T47D (cell line): Measurements from ENCODE around the gene CEP131.

Source experiments
- DNase-seq, 2 experiments: peaks; one replicate each; pipeline versions ENCODE4 v3.0.0 to v3.0.0-alpha.2; 2011 to 2012; ENCODE audit warnings: low read depth in 1 of 2, low spot score in 1 of 2
- JUND ChIP-seq: IDR thresholded peaks from 2 replicates; pipeline ENCODE4 v1.6.1; 2012; ENCODE audit warnings: low read depth
- in situ Hi-C: cut with HindIII; loops from 2 replicates; pipeline ENCODE4 v1.10.0; 2016; ENCODE audit warnings: low sequenced_read_pairs, low pct_unique_long_range_greater_than_20kb

Gene CEP131

GRCh38 chr17:81248649-81249048, 25.9 kb upstream of the CEP131 start:
- DNase-seq = no peak
- in situ Hi-C loops = no loop called here
- TF ChIP-seq JUND = no peak

- no peak for DNase-seq
- in situ Hi-C loops = no loop called here
- no peak for TF ChIP-seq JUND
Measured at GRCh38 chr17:81247339-81247990, 24.7 kb upstream of the CEP131 start.

DNA sequence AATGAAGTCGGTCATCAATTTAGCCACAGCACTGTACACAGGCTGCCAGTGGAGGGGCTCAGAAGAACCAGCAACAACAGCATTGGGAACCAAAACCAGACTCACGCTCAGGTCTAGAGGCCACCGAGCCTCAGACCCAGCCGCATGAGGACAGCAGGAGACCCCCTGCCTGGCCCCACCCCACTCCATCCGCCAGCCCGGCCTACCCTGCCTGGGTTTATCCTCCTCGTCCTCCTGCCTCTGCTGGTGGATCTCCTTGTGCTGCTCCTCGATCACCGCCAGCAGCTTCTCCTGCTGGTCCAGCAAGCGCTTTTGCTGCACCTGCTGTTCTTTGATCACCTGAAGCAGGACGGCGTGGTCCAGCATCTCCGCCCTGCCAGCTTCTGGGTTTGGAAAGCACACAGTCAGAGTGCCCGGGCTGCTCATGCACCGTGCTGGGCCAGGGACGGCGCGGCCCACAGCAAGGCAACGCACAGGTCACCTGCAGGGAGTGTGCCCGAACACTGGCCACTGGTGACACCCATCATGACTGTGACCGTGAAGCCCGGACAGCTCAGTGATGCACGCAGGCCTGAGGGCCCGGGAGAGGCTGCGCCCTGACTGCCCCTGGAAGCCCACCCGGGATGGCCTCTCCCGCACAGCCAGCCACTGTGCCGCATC, 24.0 kb upstream of the CEP131 start:
- no peak for TF ChIP-seq JUND
- in situ Hi-C loops = no loop called here
- DNase-seq = no peak

DNA sequence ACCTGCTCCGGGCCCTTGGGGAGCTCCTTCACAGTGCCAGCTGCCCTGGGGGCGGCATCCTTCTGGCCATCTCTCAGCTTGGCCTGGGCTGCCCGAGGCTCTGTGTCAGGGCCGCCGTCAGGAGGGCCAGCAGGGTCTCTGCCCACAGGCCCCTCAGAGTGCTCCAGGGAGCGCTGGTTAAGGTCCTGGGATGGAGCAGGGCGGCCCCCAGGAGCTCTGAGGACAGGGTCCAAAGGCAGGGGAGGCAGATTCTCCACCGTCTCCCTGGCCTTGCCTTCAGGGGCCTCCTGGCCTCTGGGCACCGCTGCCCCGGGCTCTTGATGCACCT, 23.5 kb upstream of the CEP131 start:
- TF ChIP-seq JUND = no peak
- no peak for DNase-seq
- in situ Hi-C loops = no loop called here

GRCh38 chr17:81245665-81246342, 23.0 kb upstream of the CEP131 start:
- in situ Hi-C loops = no loop called here
- no peak for DNase-seq
- no peak for TF ChIP-seq JUND

DNA sequence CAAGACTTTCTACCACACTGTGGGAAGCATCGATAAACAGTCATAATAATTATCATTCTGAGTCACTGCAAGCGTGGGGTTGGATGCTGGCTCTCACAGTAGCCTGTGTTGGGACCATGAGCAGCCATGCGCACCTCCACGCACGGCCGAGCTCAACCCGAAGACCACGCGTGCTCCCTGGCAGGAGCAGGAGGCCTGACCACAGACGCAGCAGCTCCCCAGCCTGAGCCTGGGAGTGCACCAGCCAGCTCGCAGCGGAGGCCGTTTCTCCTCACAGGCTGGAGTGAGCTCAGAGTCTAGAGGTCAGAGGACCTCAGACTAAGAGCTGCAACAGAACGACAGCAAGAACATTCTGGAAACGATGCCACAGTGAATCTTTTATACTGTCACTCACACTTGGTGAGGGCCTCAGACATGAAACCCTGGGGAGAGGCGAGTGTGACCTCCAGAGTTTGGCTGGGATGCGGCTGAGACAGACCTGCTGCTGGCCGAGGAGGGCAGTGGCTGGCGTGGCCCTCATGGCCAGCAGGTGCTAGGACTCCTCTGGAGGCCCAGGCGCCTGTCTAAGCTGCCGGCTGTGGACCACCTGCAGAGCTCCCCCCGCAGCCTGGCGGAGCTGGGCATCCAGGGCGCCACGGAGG, 22.4 kb upstream of the CEP131 start:
- no peak for DNase-seq
- in situ Hi-C loops = no loop called here
- no peak for TF ChIP-seq JUND

DNA sequence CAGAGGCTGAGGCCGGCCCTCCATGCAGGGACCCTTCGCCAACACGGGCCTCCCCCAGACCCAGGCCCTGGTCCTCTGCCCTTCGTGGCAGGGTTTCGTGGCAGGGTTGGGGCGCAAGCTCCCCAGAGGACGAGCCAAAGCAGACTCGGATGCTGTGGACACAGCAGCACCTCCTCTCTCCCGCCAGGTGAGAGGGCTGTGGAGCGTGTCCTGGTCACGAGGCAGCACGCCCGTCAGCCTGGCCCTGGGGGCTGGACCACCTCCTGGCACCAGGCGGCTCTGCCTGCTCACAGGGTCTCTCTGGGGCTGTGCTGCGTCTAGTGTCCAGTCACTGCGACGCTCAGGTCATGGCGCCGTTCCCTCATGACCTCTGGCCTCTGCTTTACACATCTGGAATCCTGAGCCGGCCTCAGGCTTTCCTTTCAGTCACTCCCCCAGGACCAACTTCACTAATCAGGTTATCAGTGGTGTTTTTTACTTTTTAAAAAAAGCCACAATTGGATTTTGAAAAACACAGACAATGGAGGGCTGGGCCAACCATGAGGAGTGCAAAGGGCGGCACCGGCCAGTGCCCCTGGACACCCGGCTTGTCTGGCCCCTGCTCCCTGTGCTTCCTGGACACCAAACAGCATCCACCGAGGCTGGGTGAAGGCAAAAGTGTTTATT, 21.7 kb upstream of the CEP131 start:
- DNase-seq = no peak
- in situ Hi-C loops = no loop called here
- TF ChIP-seq JUND = no peak

GRCh38 chr17:81243333-81243664, 20.5 kb upstream of the CEP131 start:
- no peak for TF ChIP-seq JUND
- in situ Hi-C loops = no loop called here
- DNase-seq = no peak

- TF ChIP-seq JUND = no peak
- no peak for DNase-seq
Measured at GRCh38 chr17:81242421-81243332, 19.9 kb upstream of the CEP131 start.

DNA sequence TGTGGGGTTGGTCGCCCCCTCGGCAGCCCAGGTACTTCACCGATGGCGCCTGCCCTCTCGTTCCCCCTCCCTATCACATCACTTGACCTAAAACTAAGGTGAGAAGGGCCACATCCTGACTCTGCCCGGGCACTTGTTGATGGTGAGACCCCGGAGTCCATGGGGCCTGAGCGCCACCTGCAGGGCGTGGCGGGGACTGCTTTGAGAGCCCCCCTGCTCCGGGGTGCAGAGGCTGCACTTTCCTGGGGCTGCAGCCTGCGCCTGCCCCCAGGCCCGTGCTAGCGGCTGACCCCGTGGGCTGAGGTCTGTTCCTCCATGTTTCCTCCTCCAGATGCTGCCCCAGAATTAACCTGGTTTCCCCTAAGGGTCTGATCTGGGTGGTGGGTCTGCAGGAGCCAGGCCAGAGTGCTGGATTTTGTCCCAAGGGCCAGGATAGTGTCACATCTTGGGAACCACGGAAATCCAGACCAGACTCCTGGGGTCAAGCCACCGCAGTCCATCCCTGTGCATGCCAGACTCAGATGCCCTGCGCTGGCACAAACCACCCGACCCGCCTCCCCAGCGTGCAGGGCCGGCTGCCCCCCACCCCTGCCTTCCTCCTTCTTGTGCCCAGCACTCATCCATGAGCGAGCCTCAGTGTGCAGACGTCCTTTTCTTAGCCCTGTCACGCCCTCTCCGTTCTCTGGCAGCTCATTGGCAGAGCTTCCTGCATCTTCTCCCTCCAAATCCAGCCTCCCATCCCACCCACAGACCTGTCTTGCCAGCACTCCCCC, 19.1 kb upstream of the CEP131 start:
- TF ChIP-seq JUND = no peak
- in situ Hi-C loops = no loop called here
- DNase-seq = peak; percentile 54 to 79

More at GRCh38 chr17:81242421-81243332, 19.9 kb upstream of the CEP131 start:
- in situ Hi-C loops = no loop called here

GRCh38 chr17:81241203-81241602, 18.4 kb upstream of the CEP131 start:
- TF ChIP-seq JUND = no peak
- in situ Hi-C loops = no loop called here
- DNase-seq = no peak
